WERI-Rb-1 (cell line): ENCODE measurements around the gene DEPDC5.
"Not testable (repeated sequence)": the region's sequence is repeated elsewhere in the genome, so short reads cannot be mapped to it uniquely, and the experiment has no call there.

ENCODE experiments used
- DNase-seq: peaks from one replicate; pipeline ENCODE4 v3.0.0-alpha.2; 2020
- H3K27ac ChIP-seq: fragments of 250-450 bp; sonication (Bioruptor Pico); 2 replicates; pipeline ENCODE4 v1.5.1; 2020; ENCODE audit warnings: mild to moderate bottlenecking, moderate library complexity
- H3K27me3 ChIP-seq: fragments of 250-450 bp; sonication (Bioruptor Pico); 2 replicates; pipeline ENCODE4 v1.5.1; 2021; ENCODE audit warnings: mild to moderate bottlenecking, low read depth, moderate library complexity; ENCODE audit not compliant: insufficient read depth, severe bottlenecking
- H3K36me3 ChIP-seq: fragments of 250-450 bp; sonication (Bioruptor Pico); 2 replicates; pipeline ENCODE4 v1.5.1; 2020; ENCODE audit warnings: mild to moderate bottlenecking, moderate library complexity
- H3K4me3 ChIP-seq: 2 replicates; pipeline ENCODE4 v1.5.1; 2011; ENCODE audit warnings: low read depth, mild to moderate bottlenecking, control low read depth, low read length
- H3K9me3 ChIP-seq: fragments of 250-450 bp; sonication (Bioruptor Pico); 2 replicates; pipeline ENCODE4 v1.5.1; 2021; ENCODE audit warnings: mild to moderate bottlenecking, moderate library complexity; ENCODE audit not compliant: severe bottlenecking
- TF ChIP-seq, protein P1 (sequence below): IDR thresholded peaks from 2 replicates; pipeline ENCODE4 v1.5.1; 2011; ENCODE audit warnings: low read depth, mild to moderate bottlenecking, control low read depth, inconsistent platforms, low read length

Gene DEPDC5

DNA sequence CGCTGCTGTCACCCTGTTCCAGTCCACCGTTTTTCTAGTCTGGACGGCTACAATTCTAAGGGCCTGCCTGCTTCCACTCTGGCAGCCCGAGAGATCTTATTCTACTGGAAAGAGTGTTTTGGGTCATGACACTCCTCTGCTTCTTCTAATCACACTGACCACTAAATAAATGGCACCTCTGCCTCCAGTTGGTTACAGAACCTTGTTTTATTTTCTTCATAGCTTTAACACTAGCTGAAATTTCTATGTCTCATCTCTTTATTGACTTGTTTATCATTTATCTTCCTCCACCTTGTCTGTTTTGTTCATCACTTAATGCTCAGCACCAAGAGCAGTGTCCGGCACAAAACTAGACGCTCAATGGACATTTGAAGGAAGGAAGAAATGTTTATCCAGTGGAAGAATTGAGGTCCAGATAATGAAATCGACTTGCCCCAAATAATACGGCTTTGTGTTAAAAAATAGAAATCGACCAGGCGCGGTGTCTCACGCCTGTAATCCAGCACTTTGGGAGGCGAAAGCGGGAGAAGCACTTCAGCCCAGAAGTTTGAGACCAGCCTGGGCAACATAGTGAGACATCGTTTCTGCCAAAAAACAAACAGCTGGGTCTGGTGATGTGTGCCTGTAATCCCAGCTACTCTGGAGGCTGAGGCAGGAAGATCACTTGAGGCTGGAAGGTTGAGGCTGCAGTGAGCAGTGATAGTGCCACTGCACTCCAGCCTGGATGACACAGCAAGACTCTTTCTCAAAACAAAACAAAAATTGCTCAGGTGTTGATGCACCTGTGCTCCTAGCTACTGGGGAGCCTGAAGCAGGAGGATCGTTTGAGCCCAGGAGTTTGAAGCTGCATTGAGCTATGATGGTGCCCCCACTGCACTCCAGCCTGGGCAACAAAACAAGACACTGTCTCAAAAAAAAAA, 3.2 kb upstream of the DEPDC5 start:
- Histone ChIP-seq H3K27ac (peak overlapping the region; percentile 89), H3K36me3 (peaks cover 10% of the 10 kb centered on the region), H3K9me3 (no peaks in the 10 kb centered on the region), H3K4me3 (peak overlapping the region; percentile 1; the same call in 1 of the 2 replicates), H3K27me3 (no peaks in the 10 kb centered on the region)
- TF ChIP-seq, protein P1, sequence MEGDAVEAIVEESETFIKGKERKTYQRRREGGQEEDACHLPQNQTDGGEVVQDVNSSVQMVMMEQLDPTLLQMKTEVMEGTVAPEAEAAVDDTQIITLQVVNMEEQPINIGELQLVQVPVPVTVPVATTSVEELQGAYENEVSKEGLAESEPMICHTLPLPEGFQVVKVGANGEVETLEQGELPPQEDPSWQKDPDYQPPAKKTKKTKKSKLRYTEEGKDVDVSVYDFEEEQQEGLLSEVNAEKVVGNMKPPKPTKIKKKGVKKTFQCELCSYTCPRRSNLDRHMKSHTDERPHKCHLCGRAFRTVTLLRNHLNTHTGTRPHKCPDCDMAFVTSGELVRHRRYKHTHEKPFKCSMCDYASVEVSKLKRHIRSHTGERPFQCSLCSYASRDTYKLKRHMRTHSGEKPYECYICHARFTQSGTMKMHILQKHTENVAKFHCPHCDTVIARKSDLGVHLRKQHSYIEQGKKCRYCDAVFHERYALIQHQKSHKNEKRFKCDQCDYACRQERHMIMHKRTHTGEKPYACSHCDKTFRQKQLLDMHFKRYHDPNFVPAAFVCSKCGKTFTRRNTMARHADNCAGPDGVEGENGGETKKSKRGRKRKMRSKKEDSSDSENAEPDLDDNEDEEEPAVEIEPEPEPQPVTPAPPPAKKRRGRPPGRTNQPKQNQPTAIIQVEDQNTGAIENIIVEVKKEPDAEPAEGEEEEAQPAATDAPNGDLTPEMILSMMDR: no peak
- DNase-seq: no peak

DNA sequence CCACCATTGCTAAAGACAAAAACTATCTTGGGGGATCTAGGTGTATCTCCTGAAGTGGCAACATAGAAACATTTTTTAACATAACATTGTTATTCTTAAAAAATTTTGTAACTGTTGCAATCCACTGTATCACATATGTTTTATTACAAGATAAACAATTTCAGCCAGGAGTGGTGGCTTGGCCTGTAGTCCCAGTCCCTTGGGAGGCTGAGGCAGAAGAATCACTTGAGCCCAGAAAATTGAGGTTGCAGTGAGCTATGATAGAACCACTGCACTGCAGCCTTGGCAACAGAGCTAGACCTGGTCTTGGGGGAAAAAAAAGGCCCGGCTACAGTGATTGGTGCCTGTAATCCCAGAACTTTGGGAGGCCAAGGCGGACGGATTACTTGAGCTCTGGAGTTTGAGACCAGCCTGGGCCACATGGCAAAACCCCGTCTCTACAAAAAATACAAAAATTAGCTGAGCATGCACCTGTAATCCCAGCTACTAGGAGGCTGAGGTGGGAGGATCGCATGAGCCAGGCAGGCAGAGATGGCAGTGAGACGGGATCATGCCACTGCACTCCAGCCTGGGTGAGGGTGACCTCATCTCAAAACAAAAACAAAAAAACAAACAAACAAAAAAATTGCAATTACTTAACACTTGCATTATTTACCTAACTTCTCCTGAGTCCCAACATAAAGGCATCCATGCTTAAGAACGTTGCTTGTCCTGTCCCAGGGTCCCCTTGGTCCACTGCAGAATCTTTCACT, 1.5 kb upstream of the DEPDC5 start:
- Histone ChIP-seq H3K4me3 (peak overlapping the region; percentile 83), H3K27ac (peak overlapping the region; percentile 92)
- TF ChIP-seq, protein P1: no peak

DNA sequence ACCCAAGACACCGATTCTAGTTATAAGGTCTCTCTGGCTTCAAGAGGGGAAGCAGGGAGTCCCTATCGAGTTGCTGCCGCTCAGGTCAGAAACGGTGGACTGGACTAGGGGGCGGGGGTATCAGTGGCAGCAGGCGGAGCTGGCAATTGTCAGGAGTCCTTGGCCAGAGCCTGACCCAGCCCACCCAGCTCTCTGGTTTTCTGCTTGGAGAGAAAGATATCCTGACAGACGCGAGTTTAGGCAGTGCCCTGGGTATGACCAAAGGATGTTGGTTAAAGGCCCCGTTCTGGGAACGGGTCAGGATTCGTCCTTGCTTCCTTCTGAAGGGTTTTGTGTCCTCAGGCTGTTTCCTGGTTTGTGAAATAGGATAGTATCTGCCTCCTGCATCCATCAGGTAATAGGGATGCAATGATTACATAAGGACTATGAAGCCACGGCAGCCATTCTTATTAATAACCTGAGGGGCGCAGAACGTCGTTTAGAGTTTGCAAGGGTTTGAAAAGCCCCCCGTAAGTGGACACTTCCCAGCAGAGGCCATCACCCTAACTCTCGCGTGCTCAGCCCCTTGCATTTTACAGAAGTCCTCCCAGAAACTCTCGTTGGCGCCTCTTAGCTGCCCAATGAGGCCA, 700 bp upstream of the DEPDC5 start:
- peak; percentile 83 for DNase-seq
- no peaks in the 10 kb centered on the region for H3K27me3 ChIP-seq
- peak overlapping the region; percentile 92 for H3K27ac ChIP-seq
- H3K36me3 ChIP-seq: peaks cover 1% of the 10 kb centered on the region; the same call in 1 of the 2 replicates
- peak overlapping the region; percentile 83 for H3K4me3 ChIP-seq
- no peaks in the 10 kb centered on the region for H3K9me3 ChIP-seq
- TF ChIP-seq, protein P1: no peak

More for the DNA sequence above, 1.5 kb upstream of the DEPDC5 start:
- H3K36me3 ChIP-seq: peaks cover 2% of the 10 kb centered on the region; the same call in 1 of the 2 replicates
- peak; percentile 12 for DNase-seq
- H3K27me3 ChIP-seq: no peaks in the 10 kb centered on the region
- H3K9me3 ChIP-seq: no peaks in the 10 kb centered on the region

DNA sequence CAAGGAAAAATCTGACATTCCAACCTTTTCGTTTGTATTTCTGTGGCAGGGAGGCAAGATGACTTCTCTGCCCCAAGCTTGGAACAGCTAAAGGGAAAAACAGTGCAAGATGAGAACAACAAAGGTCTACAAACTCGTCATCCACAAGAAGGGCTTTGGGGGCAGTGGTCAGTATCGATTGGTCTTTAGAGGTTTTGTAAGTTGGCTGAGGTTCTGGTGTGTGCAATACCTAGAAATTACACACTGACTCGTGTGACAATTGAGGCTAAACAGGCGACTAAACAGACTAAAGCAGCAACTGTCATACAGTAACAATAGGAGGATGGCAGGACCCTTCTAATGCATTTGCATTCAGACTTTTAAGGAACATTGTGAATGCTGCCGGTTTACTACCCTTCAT, 994 bp downstream of the DEPDC5 start:
- H3K36me3 ChIP-seq: peaks cover 9% of the 10 kb centered on the region
- DNase-seq: no peak
- H3K9me3 ChIP-seq: no peaks in the 10 kb centered on the region
- H3K27me3 ChIP-seq: no peaks in the 10 kb centered on the region
- TF ChIP-seq, protein P1: no peak
- no peak overlapping the region; the same call in 1 of the 2 replicates for H3K27ac ChIP-seq
- H3K4me3 ChIP-seq: peak overlapping the region; percentile 83; the same call in 1 of the 2 replicates

DNA sequence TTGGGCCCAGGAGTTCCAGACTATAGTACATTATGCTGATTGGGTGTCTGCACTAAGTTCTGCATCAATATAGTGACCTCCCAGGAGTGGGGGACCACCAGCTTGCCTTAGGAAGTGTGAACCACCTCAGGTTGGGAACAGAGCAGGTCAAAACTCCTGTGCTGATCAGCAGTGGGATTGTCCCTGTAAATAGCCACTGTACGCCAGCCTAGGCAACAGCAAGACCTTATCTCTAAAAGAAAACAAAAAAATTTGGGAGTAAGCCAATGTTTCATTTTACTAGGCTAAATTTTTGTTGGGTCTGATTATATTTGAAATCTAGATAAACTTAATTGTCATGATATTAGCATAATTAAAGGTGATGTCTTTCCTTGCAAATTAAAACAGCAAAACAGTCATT, 3.4 kb downstream of the DEPDC5 start:
- no peaks in the 10 kb centered on the region for H3K27me3 ChIP-seq
- no peak for DNase-seq
- TF ChIP-seq, protein P1: no peak
- H3K27ac ChIP-seq: no peak overlapping the region
- no peak overlapping the region for H3K4me3 ChIP-seq
- no peaks in the 10 kb centered on the region for H3K9me3 ChIP-seq
- H3K36me3 ChIP-seq: peaks cover 19% of the 10 kb centered on the region

DNA sequence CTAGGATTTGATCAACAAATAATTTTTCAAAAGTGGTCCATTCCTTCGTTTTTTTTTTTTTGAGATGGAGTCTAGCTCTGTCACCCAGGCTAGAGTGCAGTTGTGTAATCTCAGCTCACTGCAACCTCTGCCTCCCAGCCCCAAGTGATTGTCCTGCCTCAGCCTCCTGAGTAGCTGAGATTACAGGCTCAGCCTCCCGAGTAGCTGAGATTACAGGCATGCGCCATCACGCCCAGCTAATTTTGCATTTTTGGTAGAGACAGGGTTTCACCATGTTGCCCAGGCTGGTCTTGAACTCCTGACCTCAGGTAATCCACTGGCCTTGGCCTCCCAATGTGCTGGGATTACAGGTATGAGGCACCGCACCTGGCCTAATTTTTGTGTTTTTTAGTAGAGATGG, 5.0 kb downstream of the DEPDC5 start:
- peaks cover 19% of the 10 kb centered on the region for H3K36me3 ChIP-seq

More for the DNA sequence above, 5.0 kb downstream of the DEPDC5 start:
- H3K27me3 ChIP-seq, H3K4me3 ChIP-seq, H3K27ac ChIP-seq, H3K9me3 ChIP-seq, DNase-seq: not testable (repeated sequence)
